Endodermal cell (in vitro differentiated cells): Measurements from ENCODE around the gene SPAG4. TPM values are rescaled to one million over a fixed set of nuclear protein-coding genes. Genes with fewer than 3 reads are reported as not detected.

Experiments used
- DNase-seq: peaks from one replicate; pipeline ENCODE4 v3.0.0-alpha.2; 2017
- H3K27ac ChIP-seq: 2 replicates; pipeline ENCODE4 v1.5.1; 2013; ENCODE audit warnings: mild to moderate bottlenecking, low read depth, low read length, moderate library complexity
- H3K27me3 ChIP-seq: 2 replicates; pipeline ENCODE4 v1.6.1; 2013; ENCODE audit warnings: mild to moderate bottlenecking, low read length, moderate library complexity; ENCODE audit not compliant: insufficient read depth, control insufficient read depth, poor library complexity, severe bottlenecking
- H3K36me3 ChIP-seq: 2 replicates; pipeline ENCODE4 v1.7.0; 2013; ENCODE audit warnings: mild to moderate bottlenecking, low read length, moderate library complexity; ENCODE audit not compliant: control insufficient read depth, insufficient read depth
- H3K4me1 ChIP-seq: one replicate; pipeline ENCODE4 v1.7.0; 2013; ENCODE audit warnings: low read length; ENCODE audit not compliant: control insufficient read depth, insufficient read depth
- H3K4me3 ChIP-seq: 2 replicates; pipeline ENCODE4 v1.5.1; 2013; ENCODE audit warnings: mild to moderate bottlenecking, low read length, moderate library complexity
- H3K9ac ChIP-seq: 2 replicates; pipeline ENCODE4 v1.6.1; 2013; ENCODE audit warnings: mild to moderate bottlenecking, low read length, moderate library complexity; ENCODE audit not compliant: poor library complexity, severe bottlenecking; ENCODE audit errors: extremely low read depth
- H3K9me3 ChIP-seq: 2 replicates; pipeline ENCODE4 v1.6.1; 2013; ENCODE audit warnings: mild to moderate bottlenecking, low read length, moderate library complexity; ENCODE audit not compliant: control insufficient read depth
- H3K27ac Mint-ChIP-seq: 2 replicates; pipeline ENCODE4 v1.8.0; 2020; ENCODE audit warnings: mixed read lengths
- H3K27me3 Mint-ChIP-seq: 2 replicates; pipeline ENCODE4 v1.8.0; 2021; ENCODE audit warnings: mild to moderate bottlenecking, mixed read lengths; ENCODE audit not compliant: insufficient read depth
- H3K36me3 Mint-ChIP-seq: 2 replicates; pipeline ENCODE4 v1.8.0; 2020; ENCODE audit warnings: low read depth, mixed read lengths
- H3K4me1 Mint-ChIP-seq: 2 replicates; pipeline ENCODE4 v1.8.0; 2020; ENCODE audit warnings: mixed read lengths
- H3K4me3 Mint-ChIP-seq: 2 replicates; pipeline ENCODE4 v1.8.0; 2020; ENCODE audit warnings: mild to moderate bottlenecking, moderate library complexity, mixed read lengths
- H3K9me3 Mint-ChIP-seq: 2 replicates; pipeline ENCODE4 v1.8.0; 2020; ENCODE audit warnings: mild to moderate bottlenecking, mixed read lengths
- CTCF ChIP-seq: fragments of 200-600 bp; sonication (generic); conservative IDR thresholded peaks from 2 replicates; pipeline ENCODE4 v1.5.0; 2021; ENCODE audit warnings: antibody characterized with exemption, mild to moderate bottlenecking
- WGBS, 2 experiments: methylation state at CpG; one replicate each; pipeline versions ENCODE4 v1.1.5 to v1.1.7; 2013; ENCODE audit warnings: missing lambda C conversion rate in 2 of 2, mixed read lengths in 1 of 2; ENCODE audit not compliant: insufficient coverage in 1 of 2, insufficient read length in 1 of 2; 5-methylcytosine and 5-hydroxymethylcytosine counted together
- total RNA-seq, 2 donors: library from RNA; stranded (reverse); fragmentation: NEBNext Ultra II Directional in 1 of 2; extraction: Animal tissue kit (Norgen Biotek cat#: 25700) in 1 of 2; gene quantifications; 2 replicates in 1 of 2; 3 replicates in 1 of 2; pipeline ENCODE4 v1.2.1, GENCODE V29; 2021

The SPAG4 gene
- total RNA-seq, 2 donors from 2014 or later = 1.7 to 3.5 TPM

- H3K4me1 ChIP-seq = no peaks in the 10 kb centered on the region
- no peak overlapping the region for H3K27ac ChIP-seq
- H3K4me1 Mint-ChIP-seq = peaks cover 23% of the 10 kb centered on the region
- no peak for DNase-seq
- H3K4me3 Mint-ChIP-seq = no peak overlapping the region
- H3K27ac Mint-ChIP-seq = peak overlapping the region; percentile 26
- peaks cover 13% of the 10 kb centered on the region for H3K36me3 ChIP-seq
- 100% methylated on average over 2 of the region's 2 CpGs; no CpG with 5 or more reads in 1 of the 2 experiments for WGBS, 2 experiments
- TF ChIP-seq CTCF = no peak
- peak overlapping the region; percentile 95 for H3K4me3 ChIP-seq
- H3K27me3 ChIP-seq = no peaks in the 10 kb centered on the region
- no peaks in the 10 kb centered on the region for H3K27me3 Mint-ChIP-seq
- peaks cover 14% of the 10 kb centered on the region for H3K36me3 Mint-ChIP-seq
- H3K9ac ChIP-seq = no peak overlapping the region
- H3K9me3 ChIP-seq = no peaks in the 10 kb centered on the region
- no peaks in the 10 kb centered on the region for H3K9me3 Mint-ChIP-seq
These were observed 45.4 kb downstream of the SPAG4 start for GRCh38 chr20:35661053-35661452.

- H3K36me3 Mint-ChIP-seq = peaks cover 10% of the 10 kb centered on the region
- Histone ChIP-seq H3K4me3 (peak overlapping the region; percentile 95), H3K9me3 (no peaks in the 10 kb centered on the region), H3K27me3 (no peaks in the 10 kb centered on the region), H3K9ac (peak overlapping the region; percentile 98), H3K27ac (no peak overlapping the region), H3K4me1 (no peaks in the 10 kb centered on the region), H3K36me3 (peaks cover 12% of the 10 kb centered on the region)
- peaks cover 23% of the 10 kb centered on the region for H3K4me1 Mint-ChIP-seq
- no peak for TF ChIP-seq CTCF
- no peaks in the 10 kb centered on the region for H3K27me3 Mint-ChIP-seq
- no peak overlapping the region for H3K27ac Mint-ChIP-seq
- H3K4me3 Mint-ChIP-seq = peak overlapping the region; percentile 96
- H3K9me3 Mint-ChIP-seq = no peaks in the 10 kb centered on the region
- 83 to 100% methylated on average over 1 to 3 of the region's 3 CpGs for WGBS, 2 experiments
- DNase-seq = no peak
These were observed 46.3 kb downstream of the SPAG4 start for GRCh38 chr20:35661908-35662307.

GRCh38 chr20:35662551-35662950 lies 46.9 kb downstream of the SPAG4 start:
- DNase-seq = no peak
- H3K27ac ChIP-seq = no peak overlapping the region
- H3K27me3 ChIP-seq = no peaks in the 10 kb centered on the region
- WGBS, 2 experiments = 20 to 71% methylated on average over 1 to 2 of the region's 2 CpGs
- H3K27ac Mint-ChIP-seq = peak overlapping the region; percentile 42
- H3K36me3 ChIP-seq = peaks cover 5% of the 10 kb centered on the region
- peaks cover 4% of the 10 kb centered on the region for H3K36me3 Mint-ChIP-seq
- H3K4me3 Mint-ChIP-seq = peak overlapping the region; percentile 96
- TF ChIP-seq CTCF = no peak
- peak overlapping the region; percentile 95 for H3K4me3 ChIP-seq
- no peaks in the 10 kb centered on the region for H3K27me3 Mint-ChIP-seq
- no peaks in the 10 kb centered on the region for H3K9me3 ChIP-seq
- peaks cover 23% of the 10 kb centered on the region for H3K4me1 Mint-ChIP-seq
- no peaks in the 10 kb centered on the region for H3K9me3 Mint-ChIP-seq
- no peaks in the 10 kb centered on the region for H3K4me1 ChIP-seq
- H3K9ac ChIP-seq = peak overlapping the region; percentile 98
